ENCODE measurements around the gene MED27. TPM values are rescaled to one million over a fixed set of nuclear protein-coding genes. Genes with fewer than 3 reads are reported as not detected.

Gene MED27
- total and polyA plus RNA-seq, 2 donors (not counting 1 experiment from before 2014, with no cell fraction given): 13.4 to 44.7 TPM

- H3K4me2 ChIP-seq (ENCODE audit: extremely low read depth, insufficient read depth, low read length): no peak overlapping the region
- H3K4me1 ChIP-seq (ENCODE audit: control insufficient read depth, extremely low read depth, insufficient read depth, low read length): peaks cover 1% of the 10 kb centered on the region
- H3K9ac ChIP-seq (ENCODE audit: insufficient read depth, low read length): no peak overlapping the region
- H3K36me3 ChIP-seq (ENCODE audit: control insufficient read depth, insufficient read depth, low read length): no peaks in the 10 kb centered on the region
- H3K27ac ChIP-seq (ENCODE audit: insufficient read depth, low read length): no peak overlapping the region
- no peak for TF ChIP-seq CTCF (conservative IDR thresholded peaks at IDR 0.05 in 1 of 2, IDR thresholded peaks at IDR 0.05 in 1 of 2; ENCODE audit: low read depth in 1 of 2, low read length in 2 of 2)
- TF ChIP-seq EZH2 (IDR thresholded peaks at IDR 0.05; ENCODE audit: low read length, missing control alignments): no peak
- no peak overlapping the region for H3K4me3 ChIP-seq (replicated peaks in 1 of 4; ENCODE audit: control extremely low read depth in 1 of 4, insufficient read depth in 1 of 4, low read depth in 3 of 4, low read length in 4 of 4)
- peaks cover 15% of the 10 kb centered on the region for H3K27me3 ChIP-seq (ENCODE audit: control insufficient read depth, insufficient read depth, low read length)
- no peaks in the 10 kb centered on the region for H3K9me3 ChIP-seq (ENCODE audit: control insufficient read depth, insufficient read depth, low read depth, low read length)
- no peaks in the 10 kb centered on the region for H3K79me2 ChIP-seq (ENCODE audit: control insufficient read depth, insufficient read depth, low read length)
- H2AFZ ChIP-seq (ENCODE audit: low read length): no peak overlapping the region
- DNase-seq (ENCODE audit: low read depth in 2 of 2): peak in 1 of 2 donors; percentile 17
- H4K20me1 ChIP-seq (ENCODE audit: control insufficient read depth, extremely low read depth, insufficient read depth, low read length): no peaks in the 10 kb centered on the region
Measured at GRCh38 chr9:132099741-132100407, 20.2 kb upstream of the MED27 start.

GRCh38 chr9:132099167-132099566 lies 19.5 kb upstream of the MED27 start:
- Histone ChIP-seq H3K9ac (ENCODE audit: insufficient read depth, low read length) (no peak overlapping the region), H3K4me2 (ENCODE audit: extremely low read depth, insufficient read depth, low read length) (no peak overlapping the region), H2AFZ (ENCODE audit: low read length) (no peak overlapping the region), H3K79me2 (ENCODE audit: control insufficient read depth, insufficient read depth, low read length) (no peaks in the 10 kb centered on the region), H3K36me3 (ENCODE audit: control insufficient read depth, insufficient read depth, low read length) (no peaks in the 10 kb centered on the region), H3K9me3 (ENCODE audit: control insufficient read depth, insufficient read depth, low read depth, low read length) (no peaks in the 10 kb centered on the region), H3K4me1 (ENCODE audit: control insufficient read depth, extremely low read depth, insufficient read depth, low read length) (peaks cover 4% of the 10 kb centered on the region), H3K4me3 (replicated peaks in 1 of 4; ENCODE audit: control extremely low read depth in 1 of 4, insufficient read depth in 1 of 4, low read depth in 3 of 4, low read length in 4 of 4) (no peak overlapping the region), H3K27ac (ENCODE audit: insufficient read depth, low read length) (no peak overlapping the region), H4K20me1 (ENCODE audit: control insufficient read depth, extremely low read depth, insufficient read depth, low read length) (no peaks in the 10 kb centered on the region), H3K27me3 (ENCODE audit: control insufficient read depth, insufficient read depth, low read length) (peaks cover 13% of the 10 kb centered on the region)
- TF ChIP-seq EZH2 (IDR thresholded peaks at IDR 0.05; ENCODE audit: low read length, missing control alignments): no peak
- no peak for TF ChIP-seq CTCF (conservative IDR thresholded peaks at IDR 0.05 in 1 of 2, IDR thresholded peaks at IDR 0.05 in 1 of 2; ENCODE audit: low read depth in 1 of 2, low read length in 2 of 2)
- no peak for DNase-seq (ENCODE audit: low read depth in 2 of 2)

- peak; percentile 89 to 93 for DNase-seq (ENCODE audit: low read depth in 2 of 2)
- Histone ChIP-seq H3K9me3 (ENCODE audit: control insufficient read depth, insufficient read depth, low read depth, low read length) (no peaks in the 10 kb centered on the region), H3K36me3 (ENCODE audit: control insufficient read depth, insufficient read depth, low read length) (no peaks in the 10 kb centered on the region), H2AFZ (ENCODE audit: low read length) (no peak overlapping the region), H3K4me2 (ENCODE audit: extremely low read depth, insufficient read depth, low read length) (no peak overlapping the region), H3K79me2 (ENCODE audit: control insufficient read depth, insufficient read depth, low read length) (no peaks in the 10 kb centered on the region), H3K27me3 (ENCODE audit: control insufficient read depth, insufficient read depth, low read length) (peaks cover 15% of the 10 kb centered on the region), H3K4me3 (replicated peaks in 1 of 4; ENCODE audit: control extremely low read depth in 1 of 4, insufficient read depth in 1 of 4, low read depth in 3 of 4, low read length in 4 of 4) (no peak overlapping the region), H4K20me1 (ENCODE audit: control insufficient read depth, extremely low read depth, insufficient read depth, low read length) (no peaks in the 10 kb centered on the region), H3K4me1 (ENCODE audit: control insufficient read depth, extremely low read depth, insufficient read depth, low read length) (peaks cover 4% of the 10 kb centered on the region), H3K27ac (ENCODE audit: insufficient read depth, low read length) (no peak overlapping the region), H3K9ac (ENCODE audit: insufficient read depth, low read length) (no peak overlapping the region)
- TF ChIP-seq CTCF (conservative IDR thresholded peaks at IDR 0.05 in 1 of 2, IDR thresholded peaks at IDR 0.05 in 1 of 2; ENCODE audit: low read depth in 1 of 2, low read length in 2 of 2) (no peak), EZH2 (IDR thresholded peaks at IDR 0.05; ENCODE audit: low read length, missing control alignments) (no peak)
Measured at GRCh38 chr9:132094314-132094791, 14.7 kb upstream of the MED27 start.
